PC-9 (cell line): ENCODE measurements around the gene SHC3.

ENCODE experiments used
- CTCF ChIP-seq: fragments of 200-600 bp; sonication (generic); conservative IDR thresholded peaks from 2 replicates; pipeline ENCODE4 v1.6.1; 2017; ENCODE audit warnings: mixed run types, antibody characterized with exemption, mild to moderate bottlenecking, moderate library complexity
- EZH2 ChIP-seq: fragments of 200-600 bp; sonication (generic); IDR thresholded peaks from 2 replicates; pipeline ENCODE4 v1.8.0; 2017; ENCODE audit warnings: antibody characterized with exemption, low read depth

GRCh38 chr9:89078421-89078820, 100.2 kb downstream of the SHC3 start:
- TF ChIP-seq EZH2 (no peak), CTCF (no peak)
